Psoas muscle (tissue), 8 donors: ENCODE results near the gene LRP3. TPM values are rescaled to one million over a fixed set of nuclear protein-coding genes. Genes with fewer than 3 reads are reported as not detected.

Experiments used
- ATAC-seq, 4 donors: fragments of 200-7000 bp; cut with Tn5 transposase; one replicate each; pipeline ENCODE4 v1.9.1; 2020; ENCODE audit warnings: moderate library complexity in 3 of 4, mild to moderate bottlenecking in 2 of 4
- DNase-seq, 2 donors: peaks; one replicate each; pipeline ENCODE4 v3.0.0-alpha.2; 2020
- H3K27ac ChIP-seq: fragments of 200-600 bp; one replicate; pipeline ENCODE4 v1.8.0; 2022
- H3K27me3 ChIP-seq, 3 donors: fragments of 200-600 bp in 1 of 3; one replicate each; pipeline versions ENCODE4 v1.6.1 to v1.8.0; 2013 to 2022; ENCODE audit warnings: low read length in 2 of 3, mild to moderate bottlenecking in 2 of 3, moderate library complexity in 1 of 3; ENCODE audit not compliant: insufficient read depth in 3 of 3
- H3K36me3 ChIP-seq, 2 donors: fragments of 200-600 bp in 1 of 2; one replicate each; pipeline versions ENCODE4 v1.6.1 to v1.8.0; 2013 to 2022; ENCODE audit warnings: low read depth in 1 of 2, mild to moderate bottlenecking in 1 of 2, moderate library complexity in 1 of 2; ENCODE audit not compliant: insufficient read depth in 1 of 2
- H3K4me1 ChIP-seq: fragments of 200-600 bp; one replicate; pipeline ENCODE4 v1.8.0; 2022
- H3K4me3 ChIP-seq: fragments of 200-600 bp; one replicate; pipeline ENCODE4 v1.8.0; 2022; ENCODE audit warnings: mild to moderate bottlenecking
- H3K9me3 ChIP-seq: fragments of 200-600 bp; one replicate; pipeline ENCODE4 v1.8.0; 2022
- WGBS, 3 donors: extraction: QIAGEN DNeasy Blood & Tissue Kit; methylation state at CpG; one replicate each; pipeline versions ENCODE4 v1.1.6 to v1.1.7; 2013; 5-methylcytosine and 5-hydroxymethylcytosine counted together
- intact Hi-C, 2 donors: fragments of 100-400 bp; cut with DNase I; formaldehyde crosslinking; loops; one replicate each; pipeline versions ENCODE4 v1.11.0 to v1.14.2; 2022
- polyA plus RNA-seq, 3 donors: library from polyadenylated mRNA; stranded (reverse); fragments of 200-250 nt; gene quantifications; one replicate each; pipeline ENCODE4 v1.2.3, GENCODE V29; 2013
- total RNA-seq, 4 donors: library from RNA; stranded (reverse); fragmentation: NEBNext Ultra II Directional in 2 of 4; extraction: Animal tissue kit (Norgen Biotek cat#: 25700) in 2 of 4; gene quantifications; one replicate each; pipeline versions ENCODE4 v1.2.1 to v1.2.4, GENCODE V29; 2021 to 2023
- TF ChIP-seq, protein P1 (sequence below): fragments of 200-600 bp; IDR thresholded peaks from one replicate; pipeline ENCODE4 v1.8.0; 2022; ENCODE audit warnings: antibody characterized with exemption
- donor health status: healthy with polysubstance abuse.
- donor health status: DM: no; HTN: no; CAD: no; lungs with moderate emphysema.
- donor health status: Bipolar disorder and iron deficiency.
- donor health status: healthy.
- donor health status: DM: yes; HTN: yes; CAD: no.
- donor health status: DM: no; HTN: no; CAD: no.
- donor health status: DM: no; HTN: no; CAD: no.
- donor health status: DM: yes; HTN: yes; CAD: no.

Gene LRP3
- total and polyA plus RNA-seq, 7 donors, result 10.7 to 25.1 (median 18.8) TPM

DNA sequence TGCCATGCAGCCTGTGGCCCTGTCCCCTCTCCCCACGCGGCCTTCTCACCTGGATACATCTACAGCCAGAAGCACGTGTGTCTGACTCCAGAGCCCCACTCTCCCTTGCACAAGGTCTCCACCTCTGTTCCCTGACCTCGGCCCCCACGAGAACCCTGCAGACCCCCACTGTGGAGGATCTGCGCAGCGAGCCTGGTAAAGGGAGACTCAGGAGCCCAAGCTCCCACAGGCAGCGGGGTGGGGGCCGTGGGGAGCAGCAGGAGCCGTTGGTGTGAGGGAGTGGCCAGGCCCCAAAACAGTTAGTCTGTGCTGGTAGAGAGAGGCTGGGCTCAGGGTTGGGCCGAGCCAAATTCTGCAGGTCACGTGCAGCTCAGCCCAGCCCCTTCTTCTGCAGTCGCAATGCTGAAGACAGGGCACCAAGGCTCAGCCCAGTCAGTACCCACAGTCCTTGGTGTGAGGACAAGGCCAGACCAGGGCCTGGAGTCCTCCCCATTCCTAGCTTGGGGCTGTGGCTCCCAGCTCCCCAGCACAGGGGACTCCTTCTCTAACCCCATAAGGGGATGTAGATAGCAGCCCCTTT is 60.2 kb downstream of the LRP3 start:
- peaks cover 3% of the 10 kb centered on the region for H3K9me3 ChIP-seq
- no peak for ATAC-seq
- no peak overlapping the region for H3K27ac ChIP-seq
- WGBS, 3 donors, result 76 to 80% (median 79%) methylated on average over 13 of the region's 13 CpGs
- TF ChIP-seq, protein P1, sequence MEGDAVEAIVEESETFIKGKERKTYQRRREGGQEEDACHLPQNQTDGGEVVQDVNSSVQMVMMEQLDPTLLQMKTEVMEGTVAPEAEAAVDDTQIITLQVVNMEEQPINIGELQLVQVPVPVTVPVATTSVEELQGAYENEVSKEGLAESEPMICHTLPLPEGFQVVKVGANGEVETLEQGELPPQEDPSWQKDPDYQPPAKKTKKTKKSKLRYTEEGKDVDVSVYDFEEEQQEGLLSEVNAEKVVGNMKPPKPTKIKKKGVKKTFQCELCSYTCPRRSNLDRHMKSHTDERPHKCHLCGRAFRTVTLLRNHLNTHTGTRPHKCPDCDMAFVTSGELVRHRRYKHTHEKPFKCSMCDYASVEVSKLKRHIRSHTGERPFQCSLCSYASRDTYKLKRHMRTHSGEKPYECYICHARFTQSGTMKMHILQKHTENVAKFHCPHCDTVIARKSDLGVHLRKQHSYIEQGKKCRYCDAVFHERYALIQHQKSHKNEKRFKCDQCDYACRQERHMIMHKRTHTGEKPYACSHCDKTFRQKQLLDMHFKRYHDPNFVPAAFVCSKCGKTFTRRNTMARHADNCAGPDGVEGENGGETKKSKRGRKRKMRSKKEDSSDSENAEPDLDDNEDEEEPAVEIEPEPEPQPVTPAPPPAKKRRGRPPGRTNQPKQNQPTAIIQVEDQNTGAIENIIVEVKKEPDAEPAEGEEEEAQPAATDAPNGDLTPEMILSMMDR, result no peak
- no peaks in the 10 kb centered on the region for H3K36me3 ChIP-seq
- intact Hi-C loops, result no loop called here
- no peaks in the 10 kb centered on the region for H3K27me3 ChIP-seq
- H3K4me3 ChIP-seq, result no peak overlapping the region
- no peaks in the 10 kb centered on the region for H3K4me1 ChIP-seq
- DNase-seq, result no peak

DNA sequence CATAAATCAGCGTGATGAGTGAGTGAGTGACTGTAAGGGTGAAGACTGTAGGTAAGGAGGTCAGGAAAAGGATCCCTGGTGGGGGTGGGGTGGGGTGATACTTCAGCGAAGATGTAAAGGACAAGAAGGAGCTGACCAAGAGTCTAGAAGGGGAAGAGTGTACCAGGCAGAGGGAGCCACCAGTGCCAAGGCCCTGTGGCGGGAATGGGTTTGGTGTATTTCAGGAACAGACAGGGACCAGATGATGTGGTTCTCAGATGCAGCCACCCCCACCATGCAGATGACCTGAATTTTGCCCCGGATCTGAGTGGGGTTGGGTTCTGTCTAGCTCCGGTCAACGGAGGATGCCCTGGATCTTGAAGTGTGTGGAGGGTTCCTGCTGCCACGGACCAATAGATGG is 61.7 kb downstream of the LRP3 start:
- TF ChIP-seq, protein P1, result no peak
- Histone ChIP-seq H3K27ac (no peak overlapping the region), H3K27me3 (no peaks in the 10 kb centered on the region), H3K9me3 (peaks cover 3% of the 10 kb centered on the region), H3K4me1 (no peaks in the 10 kb centered on the region), H3K4me3 (no peak overlapping the region), H3K36me3 (no peaks in the 10 kb centered on the region)
- 68 to 83% (median 79%) methylated on average over 7 of the region's 7 CpGs for WGBS, 3 donors
- DNase-seq, result no peak
- intact Hi-C loops, result no loop called here
- ATAC-seq, result no peak

DNA sequence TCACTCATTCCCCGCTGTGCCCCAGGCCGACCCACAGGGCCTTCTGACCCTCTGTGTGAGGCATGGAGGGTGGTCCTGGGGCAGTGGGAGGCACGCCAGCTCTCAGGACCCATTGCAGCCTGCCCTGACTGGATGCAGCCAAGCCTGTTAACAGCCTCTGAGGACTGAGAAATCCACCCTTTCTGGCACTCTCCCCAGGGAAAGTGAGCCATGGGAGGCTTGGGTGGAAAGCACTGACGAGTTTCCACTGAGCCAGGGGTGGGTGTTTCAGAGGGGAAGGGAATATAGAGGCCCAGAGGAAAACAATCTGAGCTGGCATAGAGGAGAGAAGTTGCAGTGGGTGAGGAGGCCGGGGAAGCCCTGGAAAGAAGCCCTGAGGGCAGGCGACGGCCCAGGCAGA is 62.1 kb downstream of the LRP3 start:
- no peak overlapping the region for H3K4me3 ChIP-seq
- H3K36me3 ChIP-seq, result no peaks in the 10 kb centered on the region
- intact Hi-C loops, result no loop called here
- TF ChIP-seq, protein P1, result no peak
- H3K9me3 ChIP-seq, result peaks cover 3% of the 10 kb centered on the region
- H3K4me1 ChIP-seq, result no peaks in the 10 kb centered on the region
- H3K27me3 ChIP-seq, result peaks cover 0 to under 1% (median 0%) of the 10 kb centered on the region in 3 donors
- 36 to 61% (median 45%) methylated on average over 7 of the region's 7 CpGs for WGBS, 3 donors
- ATAC-seq, result no peak
- no peak overlapping the region for H3K27ac ChIP-seq
- DNase-seq, result no peak

DNA sequence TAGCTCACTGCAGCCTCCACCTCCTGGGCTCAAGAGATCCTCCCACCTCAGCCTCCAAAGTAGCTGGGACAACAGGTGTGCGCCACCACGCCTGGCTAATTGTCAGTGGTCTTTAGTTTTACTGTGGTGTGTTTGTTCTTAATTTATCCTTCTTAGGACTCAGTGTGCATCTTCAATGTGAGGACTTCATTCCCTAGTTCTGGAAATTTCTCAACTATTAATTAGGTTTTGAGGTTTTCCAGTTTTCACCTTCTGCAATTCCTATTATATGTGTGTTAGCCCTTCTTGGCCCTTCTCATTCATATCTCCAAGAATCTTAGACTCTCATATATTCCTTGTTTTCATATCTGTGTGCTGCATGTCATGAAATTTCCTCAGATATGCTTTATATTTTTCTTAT is 63.7 kb downstream of the LRP3 start:
- WGBS, 3 donors, result 93 to 96% (median 95%) methylated on average over 2 of the region's 2 CpGs
- TF ChIP-seq, protein P1, result no peak
- Histone ChIP-seq H3K4me1 (no peaks in the 10 kb centered on the region), H3K4me3 (no peak overlapping the region), H3K27me3 (peaks cover 0 to 2% (median 0%) of the 10 kb centered on the region in 3 donors), H3K9me3 (peaks cover 3% of the 10 kb centered on the region), H3K27ac (no peak overlapping the region), H3K36me3 (no peaks in the 10 kb centered on the region)
- intact Hi-C loops, result no loop called here
- DNase-seq (no peak), ATAC-seq (no peak)

Other genes with a start within 250 kb of the LRP3 start
- 10 to 100 TPM in 2 of 4 donors, 1 to 10 TPM in 2; 9.8 to 11.9 (median 10.5) TPM for gene CEP89, start 222.4 kb upstream of the LRP3 start, total RNA-seq
- gene CEP89, start 222.4 kb upstream of the LRP3 start, polyA plus RNA-seq, result 10 to 100 TPM in 1 of 3 donors, 1 to 10 TPM in 2; 7.0 to 27.1 (median 9.3) TPM
- gene FAAP24, start 222.1 kb upstream of the LRP3 start, total RNA-seq, result under 1 TPM in 3 of 4 donors, not detected in 1; 0.12 to 0.58 (median 0.23) TPM
- 1 to 10 TPM in 2 of 3 donors, under 1 TPM in 1; 0.15 to 2.9 (median 1.8) TPM for gene FAAP24, start 222.1 kb upstream of the LRP3 start, polyA plus RNA-seq
- 1 to 10 TPM in 1 of 4 donors, under 1 TPM in 3; 0.24 to 1.0 (median 0.60) TPM for gene RHPN2, start 129.4 kb upstream of the LRP3 start, total RNA-seq
- gene RHPN2, start 129.4 kb upstream of the LRP3 start, polyA plus RNA-seq, result 1 to 10 TPM in 1 of 3 donors, under 1 TPM in 2; 0.16 to 1.1 (median 0.17) TPM
- gene GPATCH1, start 113.1 kb upstream of the LRP3 start, total RNA-seq, result 1 to 10 TPM; 3.1 to 7.5 (median 5.6) TPM
- 1 to 10 TPM; 3.3 to 5.3 (median 3.4) TPM for gene GPATCH1, start 113.1 kb upstream of the LRP3 start, polyA plus RNA-seq
- gene WDR88, start 62.2 kb upstream of the LRP3 start, total RNA-seq, result not detected
- gene WDR88, start 62.2 kb upstream of the LRP3 start, polyA plus RNA-seq, result under 1 TPM in 1 of 3 donors, not detected in 2; 0.06 TPM
- gene SLC7A10, start 31.5 kb downstream of the LRP3 start, total RNA-seq, result under 1 TPM in 1 of 4 donors, not detected in 3; 0.13 TPM
- gene SLC7A10, start 31.5 kb downstream of the LRP3 start, polyA plus RNA-seq, result under 1 TPM; 0.03 to 0.43 (median 0.15) TPM
- 10 to 100 TPM in 2 of 4 donors, 1 to 10 TPM in 2; 7.7 to 50.7 (median 11.5) TPM for gene CEBPA, start 108.2 kb downstream of the LRP3 start, total RNA-seq
- 10 to 100 TPM in 1 of 3 donors, 1 to 10 TPM in 2; 5.8 to 27.6 (median 6.8) TPM for gene CEBPA, start 108.2 kb downstream of the LRP3 start, polyA plus RNA-seq
- gene CEBPG, start 179.4 kb downstream of the LRP3 start, total RNA-seq, result 10 to 100 TPM; 29.9 to 54.5 (median 49.5) TPM
- gene CEBPG, start 179.4 kb downstream of the LRP3 start, polyA plus RNA-seq, result 10 to 100 TPM; 47.0 to 95.7 (median 60.3) TPM